ENCODE results near the gene PDGFRB. TPM values are rescaled to one million over a fixed set of nuclear protein-coding genes. Genes with fewer than 3 reads are reported as not detected.

PDGFRB gene
- total RNA-seq, 1 experiment from 2014 or later: 0.66 TPM

GRCh38 chr5:150078802-150079689 lies 76.6 kb downstream of the PDGFRB start:
- no peaks in the 10 kb centered on the region for H3K36me3 ChIP-seq (ENCODE audit: low read depth, low read length)
- H3K4me3 ChIP-seq (ENCODE audit: low read length): no peak overlapping the region
- H3K27ac ChIP-seq (ENCODE audit: low read length): no peak overlapping the region
- H3F3A ChIP-seq (ENCODE audit: low read length, unreplicated experiment): no peaks in the 10 kb centered on the region
- no peak overlapping the region for H2AFZ ChIP-seq (ENCODE audit: low read length)
- ATAC-seq (peak; percentile 24; the same call in 1 of the 2 replicates), DNase-seq (no peak)
- no peaks in the 10 kb centered on the region for H3K9me3 ChIP-seq (ENCODE audit: low read length)
- peaks cover 35% of the 10 kb centered on the region for H3K27me3 ChIP-seq (ENCODE audit: low read length)
- no peaks in the 10 kb centered on the region; the same call in 1 of the 2 replicates for H3K4me1 ChIP-seq (ENCODE audit: insufficient read depth, low read length)
- H3K79me2 ChIP-seq (ENCODE audit: low read length): no peaks in the 10 kb centered on the region
- H4K20me1 ChIP-seq (ENCODE audit: low read length): no peaks in the 10 kb centered on the region
- intact Hi-C loops (cut with micrococcal nuclease): no loop called here
- TF ChIP-seq EZH2 (IDR thresholded peaks at IDR 0.05; ENCODE audit: low read length, unreplicated experiment) (no peak), CTCF (conservative IDR thresholded peaks at IDR 0.05; ENCODE audit: low read depth, low read length) (no peak), EZH2phosphoT487 (IDR thresholded peaks at IDR 0.05; ENCODE audit: borderline replicate concordance, low read length) (no peak)
- ChIA-PET CTCF (interaction anchor here (0.6 kb wide), 2 partner anchors 97 to 1594 kb away, joined by 3 read pairs; no protein-coding TSS in a partner anchor), POLR2A (ENCODE audit: unreplicated experiment) (no interaction called here)
- no peak overlapping the region for H3K9ac ChIP-seq (ENCODE audit: low read length)
- no peaks in the 10 kb centered on the region for H3K9me2 ChIP-seq (replicated peaks; ENCODE audit: low read length)
- no peak overlapping the region for H3K4me2 ChIP-seq (ENCODE audit: low read length)
- no TSS peak for BruUV-seq (replicated peaks)

GRCh38 chr5:150077996-150078801 lies 77.4 kb downstream of the PDGFRB start:
- H3K27ac ChIP-seq (ENCODE audit: low read length): no peak overlapping the region
- ATAC-seq (no peak), DNase-seq (no peak)
- intact Hi-C loops (cut with micrococcal nuclease): no loop called here
- H3K27me3 ChIP-seq (ENCODE audit: low read length): peaks cover 32% of the 10 kb centered on the region
- no peaks in the 10 kb centered on the region for H3K9me3 ChIP-seq (ENCODE audit: low read length)
- ChIA-PET CTCF (interaction anchor here (0.6 kb wide), 1 partner anchor 1595 kb away, joined by 3 read pairs; no protein-coding TSS in a partner anchor), POLR2A (ENCODE audit: unreplicated experiment) (no interaction called here)
- H3K79me2 ChIP-seq (ENCODE audit: low read length): no peaks in the 10 kb centered on the region
- H3K9me2 ChIP-seq (replicated peaks; ENCODE audit: low read length): no peaks in the 10 kb centered on the region
- BruUV-seq (replicated peaks): no TSS peak
- H2AFZ ChIP-seq (ENCODE audit: low read length): no peak overlapping the region
- no peaks in the 10 kb centered on the region for H3K36me3 ChIP-seq (ENCODE audit: low read depth, low read length)
- H4K20me1 ChIP-seq (ENCODE audit: low read length): no peaks in the 10 kb centered on the region
- no peaks in the 10 kb centered on the region; the same call in 1 of the 2 replicates for H3K4me1 ChIP-seq (ENCODE audit: insufficient read depth, low read length)
- H3K9ac ChIP-seq (ENCODE audit: low read length): no peak overlapping the region
- no peak overlapping the region for H3K4me2 ChIP-seq (ENCODE audit: low read length)
- no peak for TF ChIP-seq CTCF (conservative IDR thresholded peaks at IDR 0.05; ENCODE audit: low read depth, low read length)
- no peak for TF ChIP-seq EZH2phosphoT487 (IDR thresholded peaks at IDR 0.05; ENCODE audit: borderline replicate concordance, low read length)
- TF ChIP-seq EZH2 (IDR thresholded peaks at IDR 0.05; ENCODE audit: low read length, unreplicated experiment): no peak
- H3F3A ChIP-seq (ENCODE audit: low read length, unreplicated experiment): no peaks in the 10 kb centered on the region
- H3K4me3 ChIP-seq (ENCODE audit: low read length): no peak overlapping the region
